ENCODE data around the gene GRIK4. TPM values are rescaled to one million over a fixed set of nuclear protein-coding genes. Genes with fewer than 3 reads are reported as not detected.

GRIK4 gene
- total and polyA plus RNA-seq, 2 donors (not counting 3 experiments of a cell fraction or from before 2014, with no cell fraction given) = 0.81 to 1.6 TPM

GRCh38 chr11:120958185-120958584 is 446.6 kb downstream of the GRIK4 start:
- BruUV-seq (replicated peaks) = no TSS peak
- Histone ChIP-seq H3K79me2 (ENCODE audit: control insufficient read depth, insufficient read depth, low read length) (no peaks in the 10 kb centered on the region), H4K20me1 (replicated peaks; ENCODE audit: control insufficient read depth, extremely low read depth, insufficient read depth, low read length) (no peaks in the 10 kb centered on the region), H3K4me2 (ENCODE audit: insufficient read depth, low read length) (no peak overlapping the region), H2AFZ (ENCODE audit: low read depth, low read length) (no peak overlapping the region), H3K27me3 (ENCODE audit: control insufficient read depth in 2 of 2, insufficient read depth in 2 of 2, low read length in 2 of 2) (no peaks in the 10 kb centered on the region), H3K36me3 (ENCODE audit: control insufficient read depth in 2 of 2, extremely low read depth in 1 of 2, insufficient read depth in 2 of 2, low read length in 2 of 2) (no peaks in the 10 kb centered on the region), H3K4me1 (ENCODE audit: control insufficient read depth, extremely low read depth, insufficient read depth, low read length) (no peaks in the 10 kb centered on the region), H3K9me1 (replicated peaks; ENCODE audit: control insufficient read depth, extremely low read depth, insufficient read depth, low read length) (no peaks in the 10 kb centered on the region), H3K27ac (ENCODE audit: insufficient read depth, low read depth, low read length) (no peak overlapping the region), H3K9me3 (replicated peaks; ENCODE audit: control insufficient read depth, insufficient read depth, low read length) (no peaks in the 10 kb centered on the region), H3K9ac (replicated peaks; ENCODE audit: extremely low read depth, insufficient read depth, low read length) (no peak overlapping the region), H3K4me3 (replicated peaks in 1 of 3; ENCODE audit: insufficient read depth in 1 of 3, low read depth in 1 of 3, low read length in 3 of 3) (no peak overlapping the region)
- TF ChIP-seq POLR2AphosphoS5 (IDR thresholded peaks at IDR 0.05; ENCODE audit: insufficient read depth, low read depth, low read length) (no peak), EZH2 (IDR thresholded peaks at IDR 0.05; ENCODE audit: borderline replicate concordance, low read depth, low read length, severe bottlenecking) (no peak), MYC (IDR thresholded peaks at IDR 0.05; ENCODE audit: low read depth, low read length) (no peak), POLR2A (IDR thresholded peaks at IDR 0.05; ENCODE audit: low read depth, low read length) (no peak), MAX (IDR thresholded peaks at IDR 0.05; ENCODE audit: insufficient read depth, insufficient read length) (no peak), GATA2 (IDR thresholded peaks at IDR 0.05; ENCODE audit: insufficient read depth, insufficient read length, low read depth, low read length) (no peak)
- DNase-seq (ENCODE audit: low read depth, low spot score) (no peak), FAIRE-seq (no peak)
- CTCF ChIA-PET = interaction anchor here (0.8 kb wide), 1 partner anchor 655 kb away, joined by 3 read pairs; no protein-coding TSS in a partner anchor
- dilution Hi-C loops (cut with MboI; ENCODE audit: extremely low pct_ligation_motif_present, low sequenced_read_pairs) (no loop called here), intact Hi-C loops (cut with micrococcal nuclease) (loop anchor here (10.0 kb wide), 1 partner anchor 153 kb away; no protein-coding TSS in a partner anchor)
- POLR2A ChIA-PET = no interaction called here

- no peak overlapping the region for H3K4me2 ChIP-seq (ENCODE audit: insufficient read depth, low read length)
- no peak for FAIRE-seq
- no peak overlapping the region for H2AFZ ChIP-seq (ENCODE audit: low read depth, low read length)
- no peaks in the 10 kb centered on the region for H3K9me3 ChIP-seq (replicated peaks; ENCODE audit: control insufficient read depth, insufficient read depth, low read length)
- no peak for DNase-seq (ENCODE audit: low read depth, low spot score)
- intact Hi-C loops (cut with micrococcal nuclease) = loop anchor here (10.0 kb wide), 1 partner anchor 154 kb away; no protein-coding TSS in a partner anchor
- H3K27ac ChIP-seq (ENCODE audit: insufficient read depth, low read depth, low read length) = no peak overlapping the region
- dilution Hi-C loops (cut with MboI; ENCODE audit: extremely low pct_ligation_motif_present, low sequenced_read_pairs) = no loop called here
- H3K79me2 ChIP-seq (ENCODE audit: control insufficient read depth, insufficient read depth, low read length) = no peaks in the 10 kb centered on the region
- H3K36me3 ChIP-seq (ENCODE audit: control insufficient read depth in 2 of 2, extremely low read depth in 1 of 2, insufficient read depth in 2 of 2, low read length in 2 of 2) = no peaks in the 10 kb centered on the region
- H3K9me1 ChIP-seq (replicated peaks; ENCODE audit: control insufficient read depth, extremely low read depth, insufficient read depth, low read length) = no peaks in the 10 kb centered on the region
- BruUV-seq (replicated peaks) = no TSS peak
- ChIA-PET POLR2A (no interaction called here), CTCF (no interaction called here)
- H3K9ac ChIP-seq (replicated peaks; ENCODE audit: extremely low read depth, insufficient read depth, low read length) = no peak overlapping the region
- TF ChIP-seq POLR2AphosphoS5 (IDR thresholded peaks at IDR 0.05; ENCODE audit: insufficient read depth, low read depth, low read length) = no peak
- no peaks in the 10 kb centered on the region for H3K27me3 ChIP-seq (ENCODE audit: control insufficient read depth in 2 of 2, insufficient read depth in 2 of 2, low read length in 2 of 2)
- H3K4me1 ChIP-seq (ENCODE audit: control insufficient read depth, extremely low read depth, insufficient read depth, low read length) = no peaks in the 10 kb centered on the region
- no peak overlapping the region for H3K4me3 ChIP-seq (replicated peaks in 1 of 3; ENCODE audit: insufficient read depth in 1 of 3, low read depth in 1 of 3, low read length in 3 of 3)
- no peaks in the 10 kb centered on the region for H4K20me1 ChIP-seq (replicated peaks; ENCODE audit: control insufficient read depth, extremely low read depth, insufficient read depth, low read length)
Observed at GRCh38 chr11:120959189-120959588, 447.6 kb downstream of the GRIK4 start.
